HG02798 (cell line): Measurements from ENCODE around the gene U2AF1L4.
A peak's percentile ranks its signal among the peaks of the same experiment; 100 is the strongest.
"Not testable (repeated sequence)": the region's sequence is repeated elsewhere in the genome, so short reads cannot be mapped to it uniquely, and the experiment has no call there.

Experiments
- ATAC-seq: cut with Tn5 transposase; IDR thresholded peaks from one replicate; pipeline ENCODE4 v1.9.1; 2021; ENCODE audit warnings: mild to moderate bottlenecking; ENCODE audit not compliant: unreplicated experiment, poor library complexity

U2AF1L4 gene

DNA sequence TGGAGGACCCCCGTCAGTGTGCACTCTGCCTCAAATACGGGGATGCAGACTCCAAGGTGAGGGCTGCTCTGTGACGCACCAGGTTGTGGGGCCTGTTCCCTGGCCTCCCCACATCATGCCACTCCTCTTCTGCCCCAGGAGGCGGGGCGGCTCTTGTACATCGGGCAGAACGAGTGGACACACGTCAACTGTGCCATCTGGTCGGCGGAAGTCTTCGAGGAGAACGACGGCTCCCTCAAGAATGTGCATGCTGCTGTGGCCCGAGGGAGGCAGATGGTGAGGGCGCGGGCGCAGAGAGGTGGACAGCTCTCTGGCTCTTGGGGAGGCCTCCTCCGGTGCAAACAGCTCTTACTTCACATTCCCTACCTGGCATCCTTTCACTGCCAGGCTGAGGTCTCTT lies 16.2 kb downstream of the U2AF1L4 start:
- no peak for ATAC-seq

DNA sequence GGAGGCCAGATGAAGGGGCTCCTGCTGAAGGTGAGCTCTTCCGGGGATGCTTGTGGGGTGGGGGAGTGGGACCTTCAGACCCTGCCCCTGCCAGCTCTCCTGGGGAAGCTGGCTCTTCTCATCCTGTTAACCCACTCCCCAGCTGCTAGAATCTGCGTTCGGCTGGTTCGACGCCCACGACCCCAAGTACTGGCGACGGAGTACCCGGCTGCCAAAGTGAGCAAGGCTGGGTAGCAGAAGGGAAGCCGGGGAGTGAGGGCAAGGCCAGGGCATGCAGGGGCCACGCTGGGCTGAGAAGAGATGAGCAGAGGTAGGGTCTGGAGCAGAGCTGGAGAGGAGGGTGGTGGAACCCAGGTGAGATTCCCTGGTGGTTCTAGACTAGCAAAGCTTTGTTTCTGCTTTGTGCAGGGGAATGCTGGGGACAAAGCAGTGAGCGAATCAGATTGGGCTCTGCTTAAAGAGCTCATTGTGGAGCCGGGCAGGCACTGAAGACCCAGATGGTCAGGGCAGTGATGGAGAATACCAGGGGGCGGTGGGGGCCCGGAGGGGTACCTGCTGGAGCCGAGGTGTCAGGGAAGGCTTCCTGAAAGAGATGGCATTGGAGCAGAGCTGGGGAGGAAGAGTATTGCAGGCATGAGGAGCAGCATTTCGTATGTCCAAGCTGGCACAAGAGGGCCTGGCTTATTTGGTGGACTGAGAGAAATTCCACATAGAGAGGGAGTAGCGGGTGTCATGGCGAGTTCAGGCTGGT lies 17.1 kb downstream of the U2AF1L4 start:
- no peak for ATAC-seq

DNA sequence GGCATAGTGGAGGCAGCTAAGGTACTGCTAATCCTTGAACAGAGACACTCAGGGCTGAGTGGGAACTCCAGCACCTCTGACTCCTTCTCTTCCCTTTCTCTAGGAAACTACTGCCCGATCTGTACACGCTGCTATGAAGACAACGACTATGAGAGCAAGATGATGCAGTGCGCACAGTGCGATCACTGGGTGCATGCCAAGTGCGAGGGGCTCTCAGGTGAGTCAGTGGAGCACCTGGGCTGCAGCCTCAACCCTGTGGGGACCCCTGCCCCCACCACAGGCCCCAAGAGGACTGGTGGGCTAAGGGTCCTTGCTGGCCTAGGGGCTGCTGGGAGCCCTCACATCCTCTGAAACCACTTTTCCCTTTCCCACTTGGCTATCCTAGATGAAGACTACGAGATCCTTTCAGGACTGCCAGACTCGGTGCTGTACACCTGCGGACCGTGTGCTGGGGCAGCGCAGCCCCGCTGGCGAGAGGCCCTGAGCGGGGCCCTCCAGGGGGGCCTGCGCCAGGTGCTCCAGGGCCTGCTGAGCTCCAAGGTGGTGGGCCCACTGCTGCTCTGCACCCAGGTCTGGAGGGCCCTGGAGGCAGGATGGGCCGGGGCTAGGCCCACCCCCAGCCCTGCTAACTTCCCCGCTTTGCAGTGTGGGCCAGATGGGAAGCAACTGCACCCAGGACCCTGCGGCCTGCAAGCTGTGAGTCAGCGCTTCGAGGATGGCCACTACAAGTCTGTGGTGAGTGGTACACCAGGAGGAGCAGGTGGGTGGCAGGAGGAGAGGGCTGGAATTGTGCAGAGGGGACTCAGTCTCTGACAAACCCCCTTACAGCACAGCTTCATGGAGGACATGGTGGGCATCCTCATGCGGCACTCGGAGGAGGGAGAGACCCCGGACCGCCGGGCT lies 17.9 kb downstream of the U2AF1L4 start:
- ATAC-seq: no peak

DNA sequence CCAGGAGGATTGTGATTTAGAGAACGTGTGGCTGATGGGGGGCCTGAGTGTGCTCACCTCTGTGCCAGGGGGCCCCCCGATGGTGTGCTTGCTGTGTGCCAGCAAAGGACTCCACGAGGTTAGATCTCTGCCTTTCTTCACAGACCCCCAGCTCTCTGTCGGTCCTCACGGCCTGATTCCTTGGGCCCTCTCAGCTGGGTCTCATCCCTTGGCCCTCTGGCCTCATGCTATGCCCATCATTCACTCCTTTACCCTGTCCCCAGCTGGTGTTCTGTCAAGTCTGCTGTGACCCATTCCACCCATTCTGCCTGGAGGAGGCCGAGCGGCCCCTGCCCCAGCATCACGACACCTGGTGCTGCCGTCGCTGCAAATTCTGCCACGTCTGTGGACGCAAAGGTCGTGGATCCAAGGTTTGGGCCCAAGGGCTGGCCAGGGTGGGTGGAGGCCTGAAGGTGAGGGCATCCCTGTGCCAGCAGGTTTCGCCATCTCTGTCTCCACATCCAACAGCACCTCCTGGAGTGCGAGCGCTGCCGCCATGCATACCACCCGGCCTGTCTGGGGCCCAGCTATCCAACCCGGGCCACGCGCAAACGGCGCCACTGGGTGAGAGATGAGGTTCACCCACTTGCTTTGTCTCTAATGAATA lies 19.9 kb downstream of the U2AF1L4 start:
- ATAC-seq: no peak

DNA sequence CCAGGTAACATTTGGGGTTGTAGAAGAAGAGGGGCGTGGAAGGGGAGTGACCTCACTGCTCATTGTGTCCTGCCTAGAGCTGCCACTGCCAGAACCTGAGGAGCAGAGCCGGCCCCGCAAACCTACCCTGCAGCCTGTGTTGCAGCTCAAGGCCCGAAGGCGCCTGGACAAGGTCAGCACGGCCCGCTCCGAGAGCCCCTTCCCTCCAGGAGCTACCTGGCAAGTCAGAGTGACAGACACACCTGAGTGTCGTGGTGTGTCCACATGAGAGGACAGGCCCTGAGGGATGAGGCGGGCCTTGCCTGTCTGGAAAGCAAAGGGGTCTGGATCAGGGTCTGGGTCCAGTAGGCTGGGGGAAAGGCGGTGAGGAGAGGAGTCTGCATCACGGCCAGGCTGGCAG lies 20.7 kb downstream of the U2AF1L4 start:
- ATAC-seq: no peak

DNA sequence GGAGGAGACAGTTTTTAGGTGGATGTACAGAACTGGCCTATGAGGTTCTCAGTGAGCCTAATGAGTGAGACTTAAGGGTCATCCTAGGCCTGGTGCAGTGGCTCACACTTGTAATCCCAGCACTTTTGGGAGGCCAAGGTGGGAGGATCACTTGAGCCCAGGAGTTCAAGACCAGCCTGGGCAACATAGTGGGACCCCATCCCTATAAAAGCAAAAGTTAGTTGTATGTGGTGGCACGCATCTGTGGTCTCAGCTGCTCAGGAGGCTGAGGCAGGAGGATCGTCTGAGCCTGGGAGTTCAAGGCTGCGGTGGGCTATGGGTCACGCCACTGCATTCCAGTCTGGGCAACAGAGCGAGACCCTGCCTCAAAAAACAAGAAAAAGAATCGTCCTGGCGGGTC lies 21.1 kb downstream of the U2AF1L4 start:
- ATAC-seq: not testable (repeated sequence)

DNA sequence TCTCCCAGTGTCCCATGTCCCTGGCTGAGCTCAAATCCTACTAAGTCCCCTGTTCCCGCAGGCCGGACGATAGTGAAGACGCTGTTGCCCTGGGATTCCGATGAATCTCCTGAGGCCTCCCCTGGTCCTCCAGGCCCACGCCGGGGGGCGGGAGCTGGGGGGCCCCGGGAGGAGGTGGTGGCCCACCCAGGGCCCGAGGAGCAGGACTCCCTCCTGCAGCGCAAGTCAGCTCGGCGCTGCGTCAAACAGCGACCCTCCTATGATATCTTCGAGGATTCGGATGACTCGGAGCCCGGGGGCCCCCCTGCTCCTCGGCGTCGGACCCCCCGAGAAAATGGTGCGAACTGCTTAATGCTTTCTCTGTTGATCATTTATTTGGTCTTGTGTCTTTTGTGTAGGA lies 21.5 kb downstream of the U2AF1L4 start:
- ATAC-seq: no peak

DNA sequence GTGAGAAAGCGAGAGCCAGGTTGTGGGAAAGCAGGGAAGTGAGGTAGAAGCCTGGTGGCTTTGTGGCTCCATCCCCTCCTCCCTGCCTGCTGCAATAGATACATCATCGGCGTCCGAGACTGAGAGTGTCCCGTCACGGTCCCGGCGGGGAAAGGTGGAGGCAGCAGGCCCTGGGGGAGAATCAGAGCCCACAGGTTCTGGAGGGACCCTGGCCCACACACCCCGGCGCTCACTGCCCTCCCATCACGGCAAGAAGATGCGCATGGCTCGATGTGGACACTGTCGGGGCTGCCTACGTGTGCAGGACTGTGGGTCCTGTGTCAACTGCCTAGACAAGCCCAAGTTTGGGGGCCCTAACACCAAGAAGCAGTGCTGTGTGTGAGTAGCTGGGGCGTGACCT lies 22.3 kb downstream of the U2AF1L4 start:
- ATAC-seq: no peak

DNA sequence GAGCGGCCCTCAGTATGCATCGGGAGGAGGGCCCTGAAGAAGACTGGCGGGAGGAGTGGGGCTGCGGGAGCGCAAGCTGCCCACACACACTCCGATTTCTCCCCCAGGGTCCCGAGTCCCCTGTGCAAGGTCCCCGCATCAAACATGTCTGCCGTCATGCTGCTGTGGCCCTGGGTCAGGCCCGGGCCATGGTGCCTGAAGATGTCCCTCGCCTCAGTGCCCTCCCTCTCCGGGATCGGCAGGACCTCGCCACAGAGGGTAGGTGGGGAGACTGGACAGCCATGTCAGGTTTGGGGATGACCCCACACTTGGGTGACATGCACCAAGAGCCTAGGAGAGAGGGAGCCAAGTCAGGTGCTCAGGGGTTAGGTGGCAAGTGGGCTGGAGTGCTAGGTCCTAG lies 22.8 kb downstream of the U2AF1L4 start:
- no peak for ATAC-seq

DNA sequence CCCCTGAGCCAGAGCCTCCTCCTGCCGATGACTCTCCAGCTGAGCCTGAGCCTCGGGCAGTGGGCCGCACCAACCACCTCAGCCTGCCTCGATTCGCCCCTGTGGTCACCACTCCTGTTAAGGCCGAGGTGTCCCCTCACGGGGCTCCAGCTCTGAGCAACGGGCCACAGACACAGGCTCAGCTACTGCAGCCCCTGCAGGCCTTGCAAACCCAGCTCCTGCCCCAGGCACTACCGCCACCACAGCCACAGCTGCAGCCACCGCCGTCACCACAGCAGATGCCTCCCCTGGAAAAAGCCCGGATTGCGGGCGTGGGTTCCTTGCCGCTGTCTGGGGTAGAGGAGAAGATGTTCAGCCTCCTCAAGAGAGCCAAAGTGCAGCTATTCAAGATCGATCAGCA lies 23.8 kb downstream of the U2AF1L4 start:
- ATAC-seq: no peak

DNA sequence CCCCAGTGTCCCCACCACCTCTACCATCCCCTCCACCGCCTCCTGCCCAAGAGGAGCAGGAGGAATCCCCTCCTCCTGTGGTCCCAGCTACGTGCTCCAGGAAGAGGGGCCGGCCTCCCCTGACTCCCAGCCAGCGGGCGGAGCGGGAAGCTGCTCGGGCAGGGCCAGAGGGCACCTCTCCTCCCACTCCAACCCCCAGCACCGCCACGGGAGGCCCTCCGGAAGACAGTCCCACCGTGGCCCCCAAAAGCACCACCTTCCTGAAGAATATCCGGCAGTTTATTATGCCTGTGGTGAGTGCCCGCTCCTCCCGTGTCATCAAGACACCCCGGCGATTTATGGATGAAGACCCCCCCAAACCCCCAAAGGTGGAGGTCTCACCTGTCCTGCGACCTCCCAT lies 24.6 kb downstream of the U2AF1L4 start:
- no peak for ATAC-seq

DNA sequence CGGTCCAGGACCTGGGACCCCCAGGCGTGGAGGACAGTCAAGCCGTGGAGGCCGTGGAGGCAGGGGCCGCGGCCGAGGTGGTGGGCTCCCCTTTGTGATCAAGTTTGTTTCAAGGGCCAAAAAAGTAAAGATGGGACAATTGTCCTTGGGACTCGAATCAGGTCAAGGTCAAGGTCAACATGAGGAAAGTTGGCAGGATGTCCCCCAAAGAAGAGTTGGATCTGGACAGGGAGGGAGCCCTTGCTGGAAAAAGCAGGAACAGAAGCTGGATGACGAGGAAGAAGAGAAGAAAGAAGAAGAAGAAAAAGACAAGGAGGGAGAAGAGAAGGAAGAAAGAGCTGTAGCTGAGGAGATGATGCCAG lies 25.1 kb downstream of the U2AF1L4 start:
- no peak for ATAC-seq

DNA sequence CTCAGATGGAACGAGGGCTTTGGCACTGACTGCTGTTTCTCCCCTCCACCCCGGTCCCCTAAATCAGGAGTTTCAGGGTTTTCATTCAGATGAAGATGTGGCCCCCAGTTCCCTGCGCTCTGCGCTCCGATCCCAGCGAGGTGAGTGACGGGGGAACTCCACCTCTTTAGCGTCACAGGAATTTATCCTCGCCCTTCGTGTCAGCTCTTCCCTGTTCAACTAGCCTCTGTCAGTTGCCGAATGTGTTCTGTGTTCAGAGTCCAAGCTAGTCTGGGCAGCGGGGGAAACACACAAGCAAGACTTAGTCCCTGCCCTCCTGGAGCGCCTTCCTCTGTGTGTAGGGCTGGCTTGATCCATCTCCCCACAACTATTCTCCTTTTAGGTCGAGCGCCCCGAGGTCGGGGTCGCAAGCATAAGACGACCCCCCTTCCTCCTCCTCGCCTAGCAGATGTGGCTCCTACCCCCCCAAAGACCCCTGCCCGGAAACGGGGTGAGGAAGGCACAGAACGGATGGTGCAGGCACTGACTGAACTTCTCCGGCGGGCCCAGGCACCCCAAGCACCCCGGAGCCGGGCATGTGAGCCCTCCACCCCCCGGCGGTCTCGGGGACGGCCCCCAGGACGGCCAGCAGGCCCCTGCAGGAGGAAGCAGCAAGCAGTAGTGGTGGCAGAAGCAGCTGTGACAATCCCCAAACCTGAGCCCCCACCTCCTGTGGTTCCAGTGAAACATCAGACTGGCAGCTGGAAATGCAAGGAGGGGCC lies 25.6 kb downstream of the U2AF1L4 start:
- ATAC-seq: no peak

DNA sequence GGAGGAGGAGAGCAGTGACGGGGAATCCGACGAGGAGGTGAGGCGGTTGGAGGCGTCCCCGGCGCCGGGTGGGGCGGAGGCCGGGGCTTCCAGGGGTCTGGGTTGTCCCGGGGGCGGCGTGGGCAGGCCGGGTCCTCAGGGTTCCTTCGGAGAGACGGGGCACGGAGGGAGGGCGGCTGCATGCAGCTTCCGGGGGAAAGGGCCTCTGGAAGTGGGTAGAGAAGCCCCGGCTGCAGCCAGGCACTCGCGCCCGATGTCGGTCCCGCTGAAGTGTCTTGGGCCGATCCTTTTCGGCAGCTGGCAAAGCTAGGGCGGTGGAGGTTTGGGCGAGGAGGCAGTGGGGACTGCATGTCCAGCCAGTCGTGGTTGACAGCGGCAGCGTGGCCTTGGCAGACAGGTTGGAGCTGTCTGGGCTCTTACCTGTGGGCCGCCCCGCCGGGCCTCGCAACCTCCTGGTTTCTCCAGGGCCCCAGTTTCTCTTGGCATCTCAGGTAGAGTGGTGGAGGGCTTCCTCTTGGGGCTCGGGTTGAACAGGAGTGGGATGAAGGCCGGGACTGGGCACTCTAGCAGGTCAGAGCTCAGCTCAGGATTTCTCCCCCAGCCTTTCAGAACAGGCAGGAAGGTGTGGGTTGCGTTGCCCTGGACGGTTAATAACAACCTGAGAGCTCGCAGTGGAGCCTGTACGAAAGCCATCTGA lies 26.7 kb downstream of the U2AF1L4 start:
- peak; percentile 2 for ATAC-seq

DNA sequence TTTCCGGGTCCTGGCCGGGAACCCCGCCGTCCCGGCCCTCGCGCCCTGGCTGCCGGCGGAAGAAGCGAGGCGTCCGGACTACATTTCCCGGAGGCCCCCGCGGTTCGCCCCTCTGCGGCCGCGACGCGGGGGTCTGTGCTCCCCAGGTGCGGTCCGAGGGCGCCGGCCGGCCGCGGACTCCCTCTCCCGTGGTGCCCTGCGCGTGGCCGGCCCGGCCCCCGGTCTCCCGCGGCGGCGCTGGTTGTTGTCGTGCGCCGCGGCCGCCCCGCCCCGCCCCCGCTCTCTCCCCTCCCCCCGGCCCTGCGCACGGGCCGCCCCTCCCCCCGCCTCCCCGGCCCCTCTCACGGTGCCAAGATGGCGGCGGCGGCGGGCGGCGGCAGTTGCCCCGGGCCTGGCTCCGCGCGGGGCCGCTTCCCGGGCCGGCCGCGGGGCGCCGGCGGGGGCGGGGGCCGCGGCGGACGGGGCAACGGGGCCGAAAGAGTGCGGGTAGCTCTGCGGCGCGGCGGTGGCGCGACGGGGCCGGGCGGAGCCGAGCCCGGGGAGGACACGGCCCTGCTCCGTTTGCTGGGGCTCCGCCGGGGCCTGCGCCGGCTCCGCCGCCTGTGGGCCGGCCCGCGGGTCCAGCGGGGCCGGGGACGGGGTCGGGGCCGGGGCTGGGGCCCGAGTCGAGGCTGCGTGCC lies 27.4 kb downstream of the U2AF1L4 start, which contains the start of gene KMT2B:
Gene KMT2B (plus strand): TSS at position 339 of the 680 bp plus-strand sequence. CDS start 16 bp downstream, at position 355.
- ATAC-seq: peak; percentile 1

DNA sequence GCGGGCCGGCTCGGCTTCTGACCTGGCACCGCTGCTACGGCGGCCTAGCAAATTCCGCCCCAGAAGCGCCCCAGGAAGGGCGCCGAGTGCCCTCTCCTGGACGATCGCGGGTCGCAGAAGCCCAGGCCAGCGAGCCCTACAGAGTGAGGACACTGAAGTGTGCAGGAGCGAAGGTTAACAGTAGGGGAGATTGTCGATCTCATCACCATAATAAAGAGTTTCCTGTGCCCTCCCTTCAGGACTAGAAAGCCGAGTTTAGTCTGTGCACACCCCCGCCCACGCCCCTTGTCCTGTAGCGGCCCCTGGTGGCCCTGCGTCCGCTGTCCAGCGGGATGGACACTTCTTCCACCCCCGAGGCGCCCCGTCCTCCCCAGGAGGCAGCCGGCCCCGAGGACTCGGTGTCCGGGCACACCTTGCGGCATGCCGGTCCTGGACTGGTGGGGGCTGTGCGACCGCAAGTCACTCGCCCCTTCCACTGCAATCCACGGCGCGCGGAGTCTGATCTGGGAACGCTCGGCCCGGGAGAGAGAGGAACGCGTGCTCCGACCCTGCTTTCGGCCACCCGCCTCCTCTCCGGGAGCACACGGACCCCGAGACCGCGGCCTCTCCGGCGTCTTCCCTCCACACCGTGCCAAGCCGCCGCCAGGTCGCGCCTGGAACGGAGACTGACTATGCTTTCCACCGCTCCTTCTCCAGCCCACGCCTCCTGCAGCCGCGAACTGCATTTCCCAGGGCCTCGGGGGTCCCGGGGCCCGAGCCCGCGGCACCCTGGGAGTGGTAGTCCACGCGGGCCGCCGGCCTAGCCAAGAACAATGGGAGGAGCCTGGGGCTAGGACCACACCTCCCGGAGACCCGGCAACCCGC lies 28.2 kb downstream of the U2AF1L4 start:
- ATAC-seq: peak; percentile 74

DNA sequence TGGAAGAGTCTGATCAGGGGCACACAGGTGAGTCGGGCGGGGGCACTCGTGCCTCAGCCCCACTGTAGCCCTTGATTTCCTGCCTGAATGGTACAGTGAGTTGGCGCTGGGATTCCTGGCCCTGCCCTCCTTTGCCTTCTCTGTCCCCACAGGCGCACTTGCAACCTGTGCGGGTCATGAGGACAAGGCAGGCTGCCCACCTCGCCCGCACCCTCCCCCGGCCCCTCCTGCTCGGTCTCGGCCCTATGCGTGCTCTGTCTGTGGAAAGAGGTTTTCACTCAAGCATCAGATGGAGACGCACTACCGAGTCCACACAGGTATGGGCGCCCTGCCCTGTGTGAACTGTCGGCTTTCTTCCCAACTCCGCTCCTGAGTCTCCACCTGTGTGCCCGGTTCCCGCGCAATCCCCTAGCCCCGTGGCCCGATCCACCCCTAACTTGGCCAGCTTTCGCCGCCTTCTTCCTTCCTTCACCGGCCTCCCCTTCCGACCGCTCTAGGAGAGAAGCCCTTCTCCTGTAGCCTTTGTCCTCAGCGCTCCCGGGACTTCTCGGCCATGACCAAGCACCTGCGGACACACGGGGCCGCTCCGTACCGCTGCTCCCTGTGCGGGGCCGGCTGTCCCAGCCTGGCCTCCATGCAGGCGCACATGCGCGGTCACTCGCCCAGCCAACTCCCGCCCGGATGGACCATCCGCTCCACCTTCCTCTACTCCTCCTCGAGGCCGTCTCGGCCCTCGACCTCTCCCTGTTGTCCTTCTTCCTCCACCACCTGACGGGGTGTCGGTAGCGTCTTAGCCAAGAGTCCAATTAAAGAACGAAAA lies 29.0 kb downstream of the U2AF1L4 start:
- peak; percentile 5 for ATAC-seq
